GM21619 (cell line): ENCODE results near the gene C5orf47.

Source experiments
- ATAC-seq: cut with Tn5 transposase; IDR thresholded peaks from one replicate; pipeline ENCODE4 v1.9.1; 2021; ENCODE audit not compliant: unreplicated experiment

Gene C5orf47

GRCh38 chr5:173988554-173989431 lies at the start of gene C5orf47:
C5orf47 (plus strand) TSS chr5:173989170; CDS start chr5:173989264, 94 bp downstream.
- ATAC-seq: no peak

GRCh38 chr5:173940269-173940668 lies 48.7 kb upstream of the C5orf47 start:
- no peak for ATAC-seq

- ATAC-seq: no peak
Measured at GRCh38 chr5:173941102-173941501, 47.9 kb upstream of the C5orf47 start.

GRCh38 chr5:173941758-173942401 lies 47.1 kb upstream of the C5orf47 start:
- ATAC-seq: no peak

GRCh38 chr5:173944511-173944910 lies 44.5 kb upstream of the C5orf47 start:
- ATAC-seq: no peak

- no peak for ATAC-seq
Measured at GRCh38 chr5:173945160-173945559, 43.8 kb upstream of the C5orf47 start.

GRCh38 chr5:173946323-173946722 lies 42.6 kb upstream of the C5orf47 start:
- ATAC-seq: no peak

- ATAC-seq: no peak
Measured at GRCh38 chr5:173950829-173951228, 38.1 kb upstream of the C5orf47 start.

- no peak for ATAC-seq
Measured at GRCh38 chr5:173953528-173954090, 35.4 kb upstream of the C5orf47 start.

- ATAC-seq: no peak
Measured at GRCh38 chr5:173954671-173955521, 34.1 kb upstream of the C5orf47 start.

- ATAC-seq: no peak
Measured at GRCh38 chr5:173960986-173961385, 28.0 kb upstream of the C5orf47 start.

- ATAC-seq: no peak
Measured at GRCh38 chr5:173961418-173961817, 27.6 kb upstream of the C5orf47 start.

GRCh38 chr5:173962436-173962972 lies 26.5 kb upstream of the C5orf47 start:
- ATAC-seq: no peak

GRCh38 chr5:173963182-173963838 lies 25.7 kb upstream of the C5orf47 start:
- no peak for ATAC-seq

- ATAC-seq: no peak
Measured at GRCh38 chr5:173963867-173964441, 25.0 kb upstream of the C5orf47 start.

- no peak for ATAC-seq
Measured at GRCh38 chr5:173964506-173964905, 24.5 kb upstream of the C5orf47 start.

GRCh38 chr5:173967241-173967640 lies 21.7 kb upstream of the C5orf47 start:
- ATAC-seq: no peak

GRCh38 chr5:173968154-173968797 lies 20.7 kb upstream of the C5orf47 start:
- ATAC-seq: no peak
